ENCODE measurements around the gene GNB1.

The GNB1 gene

GRCh38 chr1:1783320-1783719, 107.6 kb downstream of the GNB1 start:
- H3K23ac ChIP-seq (ENCODE audit: low read length in 2 of 2) = no peak overlapping the region
- no peak overlapping the region for H3K4me2 ChIP-seq (ENCODE audit: low read length, poor library complexity, severe bottlenecking)
- H2AK5ac ChIP-seq (ENCODE audit: low read length, severe bottlenecking) = no peak overlapping the region
- peak overlapping the region; percentile 33 for H2BK15ac ChIP-seq (ENCODE audit: low read depth, poor library complexity, severe bottlenecking)
- peaks cover 35% of the 10 kb centered on the region for H3K4me1 ChIP-seq (ENCODE audit: control insufficient read depth, insufficient read depth, low read depth, low read length)
- H2BK12ac ChIP-seq (ENCODE audit: low read length in 2 of 2) = no peak overlapping the region
- H3K9ac ChIP-seq (ENCODE audit: low read length) = peak overlapping the region; percentile 71
- H3K9me3 ChIP-seq (ENCODE audit: control insufficient read depth, low read length) = no peaks in the 10 kb centered on the region
- no peak overlapping the region for H4K91ac ChIP-seq (ENCODE audit: low read length)
- 81% methylated on average over 8 of the region's 8 CpGs for WGBS
- H3K79me1 ChIP-seq (replicated peaks; ENCODE audit: low read length, poor library complexity, severe bottlenecking) = peaks cover 16% of the 10 kb centered on the region
- no peak overlapping the region for H2BK5ac ChIP-seq (ENCODE audit: low read depth, low read length, poor library complexity, severe bottlenecking)
- no peak overlapping the region for H3K27ac ChIP-seq (ENCODE audit: low read length, poor library complexity, severe bottlenecking)
- H2BK120ac ChIP-seq (ENCODE audit: low read depth, low read length) = no peak overlapping the region
- no peak overlapping the region for H2AFZ ChIP-seq (ENCODE audit: low read depth, low read length)
- no peak overlapping the region for H3K14ac ChIP-seq (ENCODE audit: low read length in 2 of 2)
- peak overlapping the region; percentile 40 for H4K8ac ChIP-seq (ENCODE audit: low read length)
- H3K4me3 ChIP-seq (ENCODE audit: insufficient read depth in 1 of 2, low read depth in 1 of 2, low read length in 2 of 2) = no peak overlapping the region
- peaks cover 38 to 61% of the 10 kb centered on the region in 2 experiments for H3K36me3 ChIP-seq (ENCODE audit: control insufficient read depth in 1 of 2, insufficient read depth in 2 of 2, low read depth in 1 of 2, low read length in 2 of 2)
- no peak overlapping the region for H3K18ac ChIP-seq (ENCODE audit: low read depth in 1 of 2, low read length in 2 of 2)
- no peak overlapping the region for H3K4ac ChIP-seq (ENCODE audit: low read depth in 1 of 2, low read length in 2 of 2)
- no peaks in the 10 kb centered on the region for H3K27me3 ChIP-seq (ENCODE audit: control insufficient read depth in 1 of 2, insufficient read depth in 1 of 2, low read length in 2 of 2)
- no peak for DNase-seq

GRCh38 chr1:1782399-1783221, 108.3 kb downstream of the GNB1 start:
- Histone ChIP-seq H2BK5ac (ENCODE audit: low read depth, low read length, poor library complexity, severe bottlenecking) (no peak overlapping the region), H3K18ac (ENCODE audit: low read depth in 1 of 2, low read length in 2 of 2) (peak overlapping the region; percentile 52 to 67), H3K36me3 (ENCODE audit: control insufficient read depth in 1 of 2, insufficient read depth in 2 of 2, low read depth in 1 of 2, low read length in 2 of 2) (peaks cover 31 to 54% of the 10 kb centered on the region in 2 experiments), H2BK15ac (ENCODE audit: low read depth, poor library complexity, severe bottlenecking) (no peak overlapping the region), H2AFZ (ENCODE audit: low read depth, low read length) (no peak overlapping the region), H3K4me2 (ENCODE audit: low read length, poor library complexity, severe bottlenecking) (no peak overlapping the region), H3K79me1 (replicated peaks; ENCODE audit: low read length, poor library complexity, severe bottlenecking) (peaks cover 16% of the 10 kb centered on the region), H2AK5ac (ENCODE audit: low read length, severe bottlenecking) (no peak overlapping the region), H3K4me1 (ENCODE audit: control insufficient read depth, insufficient read depth, low read depth, low read length) (peaks cover 35% of the 10 kb centered on the region), H3K9me3 (ENCODE audit: control insufficient read depth, low read length) (no peaks in the 10 kb centered on the region), H3K9ac (ENCODE audit: low read length) (peak overlapping the region; percentile 71), H3K14ac (ENCODE audit: low read length in 2 of 2) (no peak overlapping the region), H2BK120ac (ENCODE audit: low read depth, low read length) (no peak overlapping the region), H3K4ac (ENCODE audit: low read depth in 1 of 2, low read length in 2 of 2) (peak overlapping the region in 1 of 2 experiments; percentile 58), H3K27me3 (ENCODE audit: control insufficient read depth in 1 of 2, insufficient read depth in 1 of 2, low read length in 2 of 2) (no peaks in the 10 kb centered on the region), H4K91ac (ENCODE audit: low read length) (peak overlapping the region; percentile 52), H3K4me3 (ENCODE audit: insufficient read depth in 1 of 2, low read depth in 1 of 2, low read length in 2 of 2) (peak overlapping the region in 1 of 2 experiments; percentile 56), H2BK12ac (ENCODE audit: low read length in 2 of 2) (no peak overlapping the region), H3K23ac (ENCODE audit: low read length in 2 of 2) (no peak overlapping the region), H3K27ac (ENCODE audit: low read length, poor library complexity, severe bottlenecking) (peak overlapping the region; percentile 27), H4K8ac (ENCODE audit: low read length) (peak overlapping the region; percentile 35)
- WGBS = 24% methylated on average over 35 of the region's 36 CpGs
- peak; percentile 61 for DNase-seq

GRCh38 chr1:1781526-1781903, 109.4 kb downstream of the GNB1 start:
- Histone ChIP-seq H3K23ac (ENCODE audit: low read length in 2 of 2) (no peak overlapping the region), H2AFZ (ENCODE audit: low read depth, low read length) (no peak overlapping the region), H3K14ac (ENCODE audit: low read length in 2 of 2) (no peak overlapping the region), H3K27me3 (ENCODE audit: control insufficient read depth in 1 of 2, insufficient read depth in 1 of 2, low read length in 2 of 2) (no peaks in the 10 kb centered on the region), H3K4me3 (ENCODE audit: insufficient read depth in 1 of 2, low read depth in 1 of 2, low read length in 2 of 2) (no peak overlapping the region), H3K27ac (ENCODE audit: low read length, poor library complexity, severe bottlenecking) (no peak overlapping the region), H2AK5ac (ENCODE audit: low read length, severe bottlenecking) (no peak overlapping the region), H4K91ac (ENCODE audit: low read length) (no peak overlapping the region), H2BK5ac (ENCODE audit: low read depth, low read length, poor library complexity, severe bottlenecking) (no peak overlapping the region), H3K36me3 (ENCODE audit: control insufficient read depth in 1 of 2, insufficient read depth in 2 of 2, low read depth in 1 of 2, low read length in 2 of 2) (peaks cover 20 to 45% of the 10 kb centered on the region in 2 experiments), H2BK120ac (ENCODE audit: low read depth, low read length) (no peak overlapping the region), H4K8ac (ENCODE audit: low read length) (no peak overlapping the region), H2BK12ac (ENCODE audit: low read length in 2 of 2) (no peak overlapping the region), H3K79me1 (replicated peaks; ENCODE audit: low read length, poor library complexity, severe bottlenecking) (peaks cover 16% of the 10 kb centered on the region), H3K9me3 (ENCODE audit: control insufficient read depth, low read length) (no peaks in the 10 kb centered on the region), H3K18ac (ENCODE audit: low read depth in 1 of 2, low read length in 2 of 2) (peak overlapping the region in 1 of 2 experiments; percentile 65), H3K4me2 (ENCODE audit: low read length, poor library complexity, severe bottlenecking) (no peak overlapping the region), H3K4me1 (ENCODE audit: control insufficient read depth, insufficient read depth, low read depth, low read length) (peaks cover 37% of the 10 kb centered on the region), H3K9ac (ENCODE audit: low read length) (peak overlapping the region; percentile 71), H2BK15ac (ENCODE audit: low read depth, poor library complexity, severe bottlenecking) (no peak overlapping the region), H3K4ac (ENCODE audit: low read depth in 1 of 2, low read length in 2 of 2) (no peak overlapping the region)
- WGBS = 94% methylated on average over 7 of the region's 7 CpGs
- no peak for DNase-seq

GRCh38 chr1:1780598-1781525, 110.0 kb downstream of the GNB1 start:
- no peaks in the 10 kb centered on the region for H3K27me3 ChIP-seq (ENCODE audit: control insufficient read depth in 1 of 2, insufficient read depth in 1 of 2, low read length in 2 of 2)
- peak overlapping the region; percentile 72 to 79 for H3K18ac ChIP-seq (ENCODE audit: low read depth in 1 of 2, low read length in 2 of 2)
- H3K36me3 ChIP-seq (ENCODE audit: control insufficient read depth in 1 of 2, insufficient read depth in 2 of 2, low read depth in 1 of 2, low read length in 2 of 2) = peaks cover 14 to 42% of the 10 kb centered on the region in 2 experiments
- H3K4ac ChIP-seq (ENCODE audit: low read depth in 1 of 2, low read length in 2 of 2) = peak overlapping the region in 1 of 2 experiments; percentile 26
- no peaks in the 10 kb centered on the region for H3K9me3 ChIP-seq (ENCODE audit: control insufficient read depth, low read length)
- no peak overlapping the region for H3K4me3 ChIP-seq (ENCODE audit: insufficient read depth in 1 of 2, low read depth in 1 of 2, low read length in 2 of 2)
- H4K91ac ChIP-seq (ENCODE audit: low read length) = no peak overlapping the region
- H3K4me1 ChIP-seq (ENCODE audit: control insufficient read depth, insufficient read depth, low read depth, low read length) = peaks cover 40% of the 10 kb centered on the region
- H4K8ac ChIP-seq (ENCODE audit: low read length) = peak overlapping the region; percentile 59
- peak overlapping the region in 1 of 2 experiments; percentile 49 for H2BK12ac ChIP-seq (ENCODE audit: low read length in 2 of 2)
- no peak overlapping the region for H3K4me2 ChIP-seq (ENCODE audit: low read length, poor library complexity, severe bottlenecking)
- H3K79me1 ChIP-seq (replicated peaks; ENCODE audit: low read length, poor library complexity, severe bottlenecking) = peaks cover 14% of the 10 kb centered on the region
- no peak overlapping the region for H3K23ac ChIP-seq (ENCODE audit: low read length in 2 of 2)
- H2AFZ ChIP-seq (ENCODE audit: low read depth, low read length) = no peak overlapping the region
- no peak overlapping the region for H2BK120ac ChIP-seq (ENCODE audit: low read depth, low read length)
- DNase-seq = no peak
- WGBS = 90% methylated on average over 6 of the region's 7 CpGs
- no peak overlapping the region for H3K27ac ChIP-seq (ENCODE audit: low read length, poor library complexity, severe bottlenecking)
- no peak overlapping the region for H2BK5ac ChIP-seq (ENCODE audit: low read depth, low read length, poor library complexity, severe bottlenecking)
- peak overlapping the region; percentile 44 for H3K9ac ChIP-seq (ENCODE audit: low read length)
- H2AK5ac ChIP-seq (ENCODE audit: low read length, severe bottlenecking) = no peak overlapping the region
- no peak overlapping the region for H2BK15ac ChIP-seq (ENCODE audit: low read depth, poor library complexity, severe bottlenecking)
- peak overlapping the region in 1 of 2 experiments; percentile 36 for H3K14ac ChIP-seq (ENCODE audit: low read length in 2 of 2)
